M059J (cell line): Measurements from ENCODE around the gene SLC22A8. TPM values are rescaled to one million over a fixed set of nuclear protein-coding genes. Genes with fewer than 3 reads are reported as not detected.
"Not testable (repeated sequence)": the region's sequence is repeated elsewhere in the genome, so short reads cannot be mapped to it uniquely, and the experiment has no call there.

Experiments used
- DNase-seq: peaks from one replicate; pipeline ENCODE4 v3.0.0-alpha.2; 2012; ENCODE audit warnings: low read depth
- total RNA-seq: library from RNA; depleted of rRNA; stranded (reverse); fragments of >200 nt; shearing (Covaris generic); gene quantifications from 2 replicates; pipeline ENCODE4 v1.2.3, GENCODE V29; 2014

Gene SLC22A8
- total RNA-seq, 1 experiment from 2014 or later: not detected

GRCh38 chr11:62988276-62988675, 27.4 kb downstream of the SLC22A8 start:
- no peak for DNase-seq

GRCh38 chr11:62985041-62985750, 30.4 kb downstream of the SLC22A8 start:
- DNase-seq: no peak

- no peak for DNase-seq
Observed at GRCh38 chr11:62984451-62984991, 31.1 kb downstream of the SLC22A8 start, which contains the start of gene SLC22A6. SLC22A6 (minus strand) TSS chr11:62984967; CDS start chr11:62984690, 277 bp downstream.

DNA sequence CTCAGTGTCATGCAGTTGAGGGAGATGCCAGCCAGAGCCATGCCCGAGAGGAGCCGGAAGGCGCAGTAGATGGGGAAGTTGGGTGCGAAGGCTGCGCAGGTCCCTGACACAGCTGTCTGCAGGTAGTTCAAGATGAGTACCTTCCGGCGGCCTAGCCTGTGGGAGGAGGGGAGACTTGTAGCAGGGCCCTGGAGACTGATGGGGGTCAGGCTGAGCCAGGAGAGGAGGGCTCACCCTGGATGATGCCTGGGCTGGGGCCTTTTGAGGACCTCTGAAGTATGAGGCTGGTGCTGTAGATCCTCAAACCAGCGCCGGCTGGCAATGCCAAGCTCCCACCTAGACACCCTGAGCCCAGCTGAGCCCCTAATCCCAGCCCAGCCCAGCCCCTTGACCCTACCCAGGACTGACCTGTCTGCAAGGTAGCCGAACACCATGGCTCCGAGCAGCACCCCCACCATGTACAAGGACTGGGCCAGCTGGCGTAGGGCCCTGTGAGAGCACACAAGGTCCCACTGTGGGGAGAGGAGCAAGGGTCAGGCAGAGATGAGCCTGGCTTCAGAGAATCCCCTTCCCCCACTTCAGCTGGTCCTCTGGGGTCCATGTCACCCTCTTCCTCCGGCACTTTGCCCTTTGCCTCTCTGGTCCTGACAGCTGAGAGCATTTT, 32.0 kb downstream of the SLC22A8 start:
- no peak for DNase-seq

DNA sequence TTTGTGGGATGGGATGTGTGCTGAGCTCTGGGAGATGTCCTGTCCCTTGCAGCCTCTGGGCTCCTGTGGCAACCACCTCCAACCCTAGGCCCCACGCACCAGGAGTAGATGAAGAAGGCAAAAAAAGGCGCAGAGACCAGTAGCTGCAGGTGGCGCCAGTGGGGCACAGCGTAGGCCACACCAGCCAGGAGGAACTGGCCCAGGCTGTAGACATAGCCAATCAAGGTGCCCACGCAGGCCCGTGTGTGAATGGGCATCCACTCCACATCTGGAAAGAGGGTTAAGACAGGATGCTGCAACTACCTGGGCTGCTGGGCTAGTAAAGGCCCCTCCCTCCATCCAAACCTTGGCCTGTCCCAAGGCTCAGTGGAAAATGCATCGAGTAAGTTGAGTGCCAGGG, 33.9 kb downstream of the SLC22A8 start:
- DNase-seq: no peak

DNA sequence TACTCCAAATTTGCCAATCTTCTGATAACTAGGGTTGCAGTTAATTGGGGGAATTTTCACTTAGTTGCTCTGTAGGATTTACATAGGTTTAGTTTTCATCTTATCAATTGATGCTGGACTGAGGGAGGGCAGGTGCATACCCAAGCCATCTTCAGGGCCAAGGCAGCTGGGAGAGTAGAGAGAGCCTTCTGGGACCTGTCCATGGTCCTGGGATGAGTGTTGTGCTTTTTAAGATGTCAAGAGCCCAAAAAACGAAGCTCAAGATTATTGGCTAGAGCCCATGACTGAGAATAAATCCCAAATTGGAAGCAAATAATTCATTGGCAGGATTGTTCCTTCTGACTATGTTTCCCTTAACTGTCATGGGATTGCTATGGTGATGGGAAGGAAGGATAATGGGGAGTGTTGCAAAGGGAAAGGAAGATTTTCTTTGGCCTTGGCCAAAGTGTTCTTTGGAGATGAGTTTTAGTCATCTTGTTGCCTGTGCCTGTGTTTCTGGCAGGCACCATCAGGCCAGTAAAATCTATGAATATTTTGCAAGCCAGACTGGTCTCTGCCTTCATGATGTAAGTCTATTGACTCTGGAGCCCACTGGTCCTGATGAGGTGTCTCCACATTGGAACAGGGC, 35.4 kb downstream of the SLC22A8 start:
- DNase-seq: peak; percentile 27

DNA sequence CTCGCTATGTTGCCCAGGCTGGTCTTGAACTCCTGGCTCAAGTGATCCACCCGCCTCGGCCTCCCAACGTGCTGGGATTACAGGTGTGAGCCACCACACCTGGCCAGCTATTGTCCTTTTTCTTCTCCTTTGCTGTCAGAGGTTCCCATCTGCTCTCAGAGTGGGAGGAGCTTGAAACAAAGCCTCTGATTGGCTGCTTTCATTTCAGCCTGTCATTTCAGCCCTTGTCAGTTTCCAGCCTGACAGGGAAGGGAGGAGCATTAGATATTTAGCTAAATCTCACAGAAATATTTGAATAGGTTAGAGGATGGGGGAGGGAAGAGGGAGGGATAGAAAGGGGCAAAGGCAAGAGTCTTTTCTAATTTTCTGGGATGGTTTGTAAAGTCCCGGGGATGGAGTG, 39.5 kb downstream of the SLC22A8 start:
- no peak for DNase-seq

DNA sequence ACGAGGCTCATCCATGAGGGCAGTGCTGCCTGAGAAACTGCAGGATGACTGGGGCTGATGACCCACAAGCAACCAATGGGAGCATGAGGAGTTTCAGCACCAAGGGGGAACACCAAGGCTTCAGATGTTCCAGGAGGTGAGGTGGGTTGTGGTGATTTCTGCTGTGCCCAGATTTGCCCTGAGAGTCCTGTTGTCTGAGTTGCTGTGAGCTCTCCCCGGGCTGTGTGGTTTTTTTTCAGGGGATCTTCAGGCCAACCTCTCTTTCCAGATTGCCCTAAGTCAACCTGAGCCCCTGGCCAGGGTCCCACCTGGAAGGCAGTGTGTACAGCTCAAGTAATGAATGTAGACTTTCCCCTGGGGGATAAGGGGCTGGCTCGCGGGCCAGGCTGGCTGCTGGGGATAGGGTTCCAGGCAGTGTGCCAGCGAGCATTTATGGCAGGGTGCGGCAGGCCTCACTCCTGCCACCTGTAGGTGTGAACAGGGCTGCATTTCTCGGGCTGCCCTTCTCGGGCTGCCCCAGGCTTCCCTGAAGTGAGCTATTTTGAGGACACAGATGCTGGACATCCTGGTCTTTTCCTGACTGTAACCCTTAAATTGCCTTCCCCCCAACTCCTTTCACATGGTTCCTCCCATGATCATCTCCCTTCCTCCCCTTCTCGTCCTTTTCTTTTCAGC, 40.7 kb downstream of the SLC22A8 start:
- peak; percentile 31 for DNase-seq

DNA sequence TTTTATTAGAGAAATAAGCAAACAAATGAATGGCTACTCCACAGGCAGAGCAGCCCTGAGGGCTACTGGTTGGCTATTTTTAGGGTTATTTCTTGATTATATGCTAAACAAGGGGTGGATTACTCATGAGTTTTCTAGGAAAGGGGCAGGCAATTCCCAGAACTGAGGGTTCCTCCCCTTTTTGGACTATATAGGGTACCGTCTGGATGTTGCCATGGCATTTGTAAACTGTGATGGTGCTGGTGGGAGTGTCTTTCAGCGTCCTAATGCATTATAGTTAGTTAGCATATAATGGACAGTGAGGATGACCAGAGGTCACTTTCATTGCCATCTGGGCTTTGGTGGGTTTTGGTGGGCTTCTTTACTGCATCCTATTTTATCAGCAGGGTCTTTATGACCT, 50.1 kb downstream of the SLC22A8 start:
- peak; percentile 7 for DNase-seq

- no peak for DNase-seq
Observed at GRCh38 chr11:62962391-62962790, 53.2 kb downstream of the SLC22A8 start.

DNA sequence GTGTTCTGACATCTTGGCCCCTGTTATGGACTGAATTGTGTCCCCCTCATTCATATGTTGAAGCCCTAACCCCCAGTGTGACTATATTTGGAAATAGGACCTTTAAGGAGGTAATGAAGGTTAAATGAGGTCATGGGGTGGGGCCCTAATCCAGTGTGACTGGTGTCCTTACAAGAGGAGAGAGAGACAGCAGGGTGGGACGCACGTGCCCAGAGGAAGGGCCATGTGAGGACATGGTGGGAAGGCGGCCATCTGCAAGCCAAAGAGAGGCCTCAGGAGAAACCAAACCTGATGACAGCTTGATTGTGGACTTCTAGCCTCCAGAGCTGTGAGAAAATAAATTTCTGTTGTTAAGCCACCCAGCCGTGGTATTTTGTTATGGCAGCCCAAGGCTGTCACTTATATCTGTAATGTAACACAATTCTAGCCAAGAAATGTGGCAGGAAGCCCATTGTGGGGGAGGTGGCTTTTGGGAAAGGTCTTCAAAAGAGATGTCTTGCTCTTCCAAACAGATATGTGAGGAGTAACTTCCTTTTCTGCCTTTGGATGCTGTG, 54.5 kb downstream of the SLC22A8 start:
- no peak for DNase-seq

GRCh38 chr11:62959422-62959980, 56.1 kb downstream of the SLC22A8 start:
- DNase-seq: no peak

DNA sequence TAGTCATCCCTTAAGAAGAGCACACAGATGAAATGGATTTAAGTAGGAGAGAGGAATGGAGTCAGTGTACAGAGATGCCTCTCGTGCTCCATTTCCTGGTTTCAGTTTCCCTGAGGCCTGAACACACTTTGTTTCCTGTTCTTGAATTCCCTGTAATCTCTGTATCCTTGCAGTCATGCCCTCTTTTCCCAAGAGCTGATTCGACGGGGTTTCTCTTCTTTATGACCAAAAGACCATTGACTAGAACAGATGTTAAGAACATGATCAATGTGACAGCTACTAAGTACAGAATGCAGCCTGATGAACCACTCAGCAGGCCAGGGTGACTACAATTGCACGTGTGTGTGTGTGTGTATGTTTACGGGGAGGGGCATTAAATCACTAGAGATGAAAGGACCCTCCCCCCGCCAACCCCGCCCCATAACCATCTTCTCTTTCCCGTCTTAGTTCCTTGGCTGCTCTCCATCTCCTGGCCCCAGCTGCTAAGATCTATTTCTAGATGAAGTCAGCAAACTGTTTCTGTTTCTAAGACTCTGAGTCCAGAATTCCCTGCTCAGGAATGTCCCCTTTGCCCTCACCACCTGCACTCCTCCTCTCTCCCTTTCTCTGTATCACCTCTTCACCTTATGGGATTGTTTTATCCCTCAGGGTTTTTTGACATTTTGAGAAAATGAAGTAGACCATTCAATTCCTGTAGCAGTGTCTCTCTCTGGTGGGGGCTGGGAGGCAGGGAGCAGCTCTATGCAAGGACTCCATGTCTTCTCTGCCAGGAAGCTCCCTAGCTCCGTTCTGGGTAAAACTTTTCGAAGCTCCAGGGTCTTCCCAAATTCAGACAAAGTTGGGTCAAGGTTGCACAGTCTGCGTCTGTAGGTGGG, 56.9 kb downstream of the SLC22A8 start:
- DNase-seq: peak; percentile 60

DNA sequence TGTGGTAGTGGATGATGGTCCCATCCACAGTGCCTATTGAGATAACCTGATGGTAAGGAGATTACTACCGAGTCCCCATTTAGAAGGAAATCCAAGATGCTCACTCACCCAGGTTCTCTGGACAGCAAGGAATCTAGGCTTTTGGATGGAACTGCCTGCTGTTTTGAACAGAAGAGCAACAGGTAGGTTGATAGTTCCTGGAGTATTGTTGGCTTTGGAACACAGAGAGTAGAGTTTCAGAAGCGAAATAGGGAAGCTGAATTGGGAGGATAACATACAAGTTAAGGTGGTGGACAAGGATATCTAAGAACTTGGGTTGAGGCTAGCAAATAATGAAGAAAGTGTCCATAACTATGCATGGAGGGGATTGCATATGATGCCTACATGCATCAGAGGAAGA, 58.5 kb downstream of the SLC22A8 start:
- DNase-seq: no peak

DNA sequence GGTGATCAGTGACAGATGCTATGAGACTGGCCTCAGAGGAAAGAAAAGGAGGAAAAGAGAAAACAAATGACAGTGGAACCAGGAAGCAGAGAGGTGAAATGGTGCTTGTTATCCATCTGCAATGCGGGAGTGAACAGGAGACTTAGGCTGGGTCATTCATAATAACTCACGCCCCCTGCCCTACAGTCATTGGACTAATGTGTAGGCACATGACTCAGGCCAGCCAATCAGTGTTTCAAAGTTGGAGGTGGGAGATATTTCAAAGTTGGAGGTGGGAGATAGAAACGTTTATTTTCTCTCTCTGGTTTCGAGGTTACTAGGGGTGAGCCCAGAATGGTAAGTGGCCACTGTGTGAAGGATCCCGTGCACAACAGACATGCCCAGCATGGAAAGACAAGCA, 61.2 kb downstream of the SLC22A8 start:
- peak; percentile 30 for DNase-seq

- DNase-seq: peak; percentile 24
Observed at GRCh38 chr11:62953811-62954210, 61.8 kb downstream of the SLC22A8 start.

DNA sequence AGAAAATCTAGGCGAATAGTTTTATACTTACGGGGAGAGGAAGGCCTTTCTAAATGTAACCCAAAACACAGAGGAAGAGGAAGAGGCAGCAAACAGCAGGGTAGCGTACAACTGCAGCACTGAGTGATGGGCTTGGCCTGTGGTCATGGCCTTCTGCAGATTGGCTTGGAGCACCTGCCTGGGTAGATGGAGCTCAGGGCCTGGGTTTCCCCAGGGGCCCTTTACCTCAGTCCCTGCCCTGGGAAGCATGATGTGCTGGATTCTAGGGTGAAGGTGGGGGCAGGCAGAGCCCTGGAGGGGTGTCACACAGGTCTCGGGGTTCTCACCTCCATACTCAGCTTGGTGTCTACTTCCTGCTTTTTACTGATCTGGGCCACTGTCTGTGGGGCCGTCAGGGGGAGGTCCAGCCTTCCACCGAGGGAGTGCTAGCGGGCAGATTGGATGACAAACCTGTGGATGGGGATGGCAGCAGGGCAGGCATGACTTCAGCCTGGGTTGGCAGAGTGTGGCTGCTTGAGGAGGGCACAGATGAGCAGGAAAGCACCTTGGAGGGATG, 66.8 kb downstream of the SLC22A8 start:
- no peak for DNase-seq

- DNase-seq: not testable (repeated sequence)
Observed at GRCh38 chr11:62945538-62945937, 70.1 kb downstream of the SLC22A8 start.
